Measurements from ENCODE around the gene CST5. TPM values are rescaled to one million over a fixed set of nuclear protein-coding genes. Genes with fewer than 3 reads are reported as not detected.

The CST5 gene
- total RNA-seq, 4 donors from 2014 or later = not detected

DNA sequence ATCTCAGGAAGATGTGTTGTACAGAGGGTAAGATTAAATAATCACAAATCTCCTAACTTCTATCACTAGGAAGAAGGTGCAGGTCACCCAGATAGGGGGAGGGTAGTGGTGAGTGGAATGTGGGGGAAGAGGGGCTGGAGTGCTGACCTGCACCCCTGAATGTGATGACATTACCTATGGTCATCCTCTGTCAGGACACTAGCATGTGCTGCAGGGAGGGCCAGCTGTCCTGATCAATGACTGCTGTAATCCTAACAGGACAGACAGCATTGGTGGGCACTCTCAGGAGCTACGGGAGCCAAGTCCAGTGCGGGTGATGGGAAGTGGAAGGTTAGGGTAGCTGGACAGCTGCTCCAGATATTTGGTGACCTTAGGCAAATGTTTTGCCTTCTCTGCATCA is 45.2 kb upstream of the CST5 start:
- ATAC-seq (ENCODE audit: low FRiP score) = no peak
- TF ChIP-seq, protein P1, sequence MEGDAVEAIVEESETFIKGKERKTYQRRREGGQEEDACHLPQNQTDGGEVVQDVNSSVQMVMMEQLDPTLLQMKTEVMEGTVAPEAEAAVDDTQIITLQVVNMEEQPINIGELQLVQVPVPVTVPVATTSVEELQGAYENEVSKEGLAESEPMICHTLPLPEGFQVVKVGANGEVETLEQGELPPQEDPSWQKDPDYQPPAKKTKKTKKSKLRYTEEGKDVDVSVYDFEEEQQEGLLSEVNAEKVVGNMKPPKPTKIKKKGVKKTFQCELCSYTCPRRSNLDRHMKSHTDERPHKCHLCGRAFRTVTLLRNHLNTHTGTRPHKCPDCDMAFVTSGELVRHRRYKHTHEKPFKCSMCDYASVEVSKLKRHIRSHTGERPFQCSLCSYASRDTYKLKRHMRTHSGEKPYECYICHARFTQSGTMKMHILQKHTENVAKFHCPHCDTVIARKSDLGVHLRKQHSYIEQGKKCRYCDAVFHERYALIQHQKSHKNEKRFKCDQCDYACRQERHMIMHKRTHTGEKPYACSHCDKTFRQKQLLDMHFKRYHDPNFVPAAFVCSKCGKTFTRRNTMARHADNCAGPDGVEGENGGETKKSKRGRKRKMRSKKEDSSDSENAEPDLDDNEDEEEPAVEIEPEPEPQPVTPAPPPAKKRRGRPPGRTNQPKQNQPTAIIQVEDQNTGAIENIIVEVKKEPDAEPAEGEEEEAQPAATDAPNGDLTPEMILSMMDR (IDR thresholded peaks at IDR 0.05) = no peak
- no peak for DNase-seq (ENCODE audit: low spot score)

DNA sequence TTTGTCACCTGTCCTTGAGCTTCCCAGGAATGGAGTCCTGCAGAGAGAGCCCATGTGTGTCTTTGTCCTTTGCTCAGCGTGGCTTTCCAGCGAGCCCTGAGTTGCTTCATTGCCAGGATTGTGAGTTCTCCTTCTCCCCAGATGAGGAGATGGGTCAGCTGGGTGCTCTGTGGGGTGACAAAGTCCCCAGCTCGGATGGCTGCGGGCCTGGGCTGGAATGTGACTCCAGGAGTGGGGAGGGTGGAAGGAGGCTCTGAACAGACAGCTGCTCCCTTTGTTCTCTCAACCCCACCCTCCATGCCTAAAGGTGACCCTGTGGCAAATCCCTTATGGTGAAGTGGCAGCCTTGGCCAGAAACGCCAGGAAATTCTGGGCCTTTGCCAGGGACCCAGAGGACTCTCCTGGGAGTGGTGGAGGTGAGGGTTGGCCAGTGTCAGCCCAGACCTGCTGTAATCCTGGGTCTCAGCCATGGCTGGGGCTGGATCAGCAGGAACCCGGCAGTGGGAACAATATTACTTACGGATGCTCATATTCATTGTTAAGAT is 44.4 kb upstream of the CST5 start:
- DNase-seq (ENCODE audit: low spot score) (no peak), ATAC-seq (ENCODE audit: low FRiP score) (no peak)
- TF ChIP-seq, protein P1 (IDR thresholded peaks at IDR 0.05) = no peak

DNA sequence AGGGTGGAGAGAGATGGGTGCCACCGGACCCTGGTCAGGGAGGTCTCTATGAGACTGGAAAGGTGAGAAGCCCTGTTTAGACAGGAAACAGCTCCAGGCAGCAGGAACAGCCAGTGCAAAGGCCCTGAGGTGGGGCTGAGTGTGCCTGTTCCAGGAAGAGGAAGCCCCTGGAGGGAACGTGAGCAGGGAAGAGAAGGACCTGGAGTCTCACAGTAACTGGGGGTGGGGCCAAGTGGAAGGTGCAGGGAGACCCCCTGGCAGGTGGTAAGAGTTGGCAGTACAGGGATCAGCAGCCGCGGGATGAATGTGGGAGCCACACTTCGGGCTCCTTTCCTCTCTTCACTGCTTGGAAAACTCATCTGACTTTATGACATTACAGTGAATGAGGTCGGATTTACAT is 43.8 kb upstream of the CST5 start:
- TF ChIP-seq, protein P1 (IDR thresholded peaks at IDR 0.05) = no peak
- DNase-seq (ENCODE audit: low spot score) (no peak), ATAC-seq (ENCODE audit: low FRiP score) (no peak)

DNA sequence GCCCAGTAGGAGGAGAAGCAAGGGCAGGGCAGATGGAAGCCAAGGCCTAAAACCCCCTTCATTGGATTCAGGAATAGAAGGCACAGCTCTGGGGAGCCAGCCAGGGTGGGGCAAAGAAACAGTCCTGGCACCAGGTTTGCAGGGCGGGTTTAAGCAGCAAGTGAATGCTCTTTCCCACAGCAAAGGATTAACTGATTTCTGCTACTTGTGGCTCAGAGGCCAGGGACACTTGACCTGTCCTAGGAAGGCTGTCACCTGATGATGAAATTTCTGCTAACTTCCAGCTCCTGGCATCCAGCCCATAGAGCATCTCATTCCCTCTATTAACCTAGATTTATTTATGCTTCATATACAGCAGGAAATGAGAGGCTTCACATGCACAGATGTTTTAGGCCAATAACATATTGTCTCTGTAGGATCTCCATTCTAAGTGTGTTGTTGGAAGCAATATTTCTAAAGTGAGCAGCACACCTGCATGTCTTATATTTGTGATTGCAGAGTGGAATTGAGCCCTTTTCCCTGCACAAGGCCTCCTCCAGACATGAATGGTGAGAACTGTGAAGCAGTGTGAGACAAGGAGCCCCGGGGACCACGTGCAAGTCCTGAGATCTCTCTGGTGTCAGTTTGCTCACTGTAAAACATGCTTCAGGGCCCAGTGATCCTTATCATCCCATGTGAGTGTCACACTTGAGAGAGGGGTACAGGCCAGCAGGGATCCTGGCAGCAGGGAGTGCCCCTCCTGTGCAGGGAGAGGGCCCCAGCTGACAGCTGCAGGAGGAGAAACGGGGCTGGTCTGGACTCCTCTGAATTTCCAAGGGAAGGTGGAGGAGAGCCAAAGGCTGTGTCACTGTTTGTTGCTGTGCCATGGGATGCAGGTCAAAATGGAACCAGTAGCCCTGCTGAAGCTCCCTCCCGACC is 41.1 kb upstream of the CST5 start:
- no peak for ATAC-seq (ENCODE audit: low FRiP score)
- no peak for DNase-seq (ENCODE audit: low spot score)
- TF ChIP-seq, protein P1 (IDR thresholded peaks at IDR 0.05) = no peak

DNA sequence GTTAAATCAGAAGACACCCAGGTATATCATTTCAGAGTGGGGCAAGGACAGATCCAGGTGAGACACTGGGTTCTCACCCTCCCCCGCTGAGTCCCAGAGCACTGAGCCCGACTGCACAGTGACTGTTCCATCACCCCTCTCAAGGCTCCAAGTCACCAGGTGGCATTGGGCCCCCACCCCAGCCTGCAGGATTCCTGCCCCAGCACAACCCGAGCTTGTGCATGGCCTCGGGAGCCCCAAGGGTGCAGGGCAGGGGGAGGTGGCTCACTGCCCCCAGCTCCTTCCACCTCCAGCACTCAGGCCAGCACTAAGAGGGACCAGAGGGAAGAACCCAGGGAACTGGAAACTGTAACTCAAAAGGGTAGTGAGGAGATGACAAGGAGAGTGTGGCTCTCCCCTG is 39.3 kb upstream of the CST5 start:
- no peak for DNase-seq (ENCODE audit: low spot score)

DNA sequence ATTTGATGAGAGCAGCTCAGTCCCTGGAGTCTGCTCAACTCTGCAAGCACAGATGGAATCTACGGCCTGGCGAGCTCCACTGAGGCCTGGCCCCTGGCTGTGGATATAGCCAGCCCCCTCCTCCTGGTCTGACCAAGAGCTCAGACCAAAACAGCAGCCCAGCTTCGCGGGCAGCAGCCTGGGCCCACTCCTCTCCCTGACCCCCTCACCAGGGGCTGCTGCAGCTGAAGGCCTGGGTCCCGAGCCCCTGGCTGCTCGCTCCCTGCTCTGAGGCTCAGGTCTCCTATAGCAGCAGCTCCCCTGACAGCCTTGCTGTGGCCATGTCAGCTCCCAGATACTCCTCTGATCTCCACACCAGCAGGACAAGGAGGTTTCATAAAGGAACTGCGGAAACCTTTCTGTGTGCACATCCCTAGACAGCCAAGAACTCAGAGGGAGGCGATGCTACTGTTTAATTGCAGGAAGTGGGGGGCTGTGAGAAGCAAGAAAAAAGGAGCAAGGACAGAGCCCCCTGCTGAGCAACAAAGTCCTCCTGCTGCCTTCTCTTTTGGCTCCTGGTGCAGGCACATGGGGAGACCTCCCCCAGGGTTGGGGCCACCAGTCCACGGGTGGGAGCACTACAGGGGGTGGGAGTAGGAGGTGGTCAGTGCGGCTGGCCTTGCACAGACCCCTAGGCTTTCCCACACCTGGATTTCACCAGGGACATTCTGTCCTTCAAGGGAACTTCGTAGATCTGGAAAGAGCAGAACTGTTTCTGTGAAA is 38.7 kb upstream of the CST5 start:
- TF ChIP-seq, protein P1 (IDR thresholded peaks at IDR 0.05) = no peak
- ATAC-seq (ENCODE audit: low FRiP score) (no peak), DNase-seq (ENCODE audit: low spot score) (no peak)

More for the DNA sequence above, 39.3 kb upstream of the CST5 start:
- ATAC-seq (ENCODE audit: low FRiP score) = no peak
- TF ChIP-seq, protein P1 (IDR thresholded peaks at IDR 0.05) = no peak
